Measurements from ENCODE around the gene MUC13.

- no peak for TF ChIP-seq EZH2 (IDR thresholded peaks at IDR 0.05)
- TF ChIP-seq CTCF (IDR thresholded peaks at IDR 0.05), result no peak
- no peak for TF ChIP-seq EZH2phosphoT487 (IDR thresholded peaks at IDR 0.05)
Observed at GRCh38 chr3:124915254-124915653, 19.3 kb downstream of the MUC13 start.

Measured in neural progenitor cell (in vitro differentiated cells).